ENCODE measurements around the gene CCL4L2. TPM values are rescaled to one million over a fixed set of nuclear protein-coding genes. Genes with fewer than 3 reads are reported as not detected.
"Not testable (repeated sequence)": the region's sequence is repeated elsewhere in the genome, so short reads cannot be mapped to it uniquely, and the experiment has no call there.

The CCL4L2 gene
- total RNA-seq, 1 donor from 2014 or later, result 48.9 TPM

DNA sequence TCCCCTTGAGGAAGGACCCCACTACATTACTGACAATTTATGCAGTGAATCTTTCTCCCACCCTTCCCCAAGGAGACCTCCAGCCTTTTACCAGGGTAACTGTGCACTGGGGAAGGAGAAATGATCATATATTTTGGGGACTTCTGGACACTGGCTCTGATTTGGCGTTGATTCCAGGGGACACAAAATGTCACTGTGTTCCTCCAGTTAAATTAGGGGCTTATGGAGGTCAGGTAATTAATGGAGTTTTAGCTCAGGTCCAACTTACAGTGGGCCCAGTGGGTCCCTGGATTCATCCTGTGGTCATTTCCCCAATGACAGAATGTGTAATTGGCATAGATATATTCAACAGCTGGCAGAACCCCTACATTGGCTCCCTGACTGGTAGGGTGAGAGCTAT lies 8.7 kb downstream of the CCL4L2 start:
- not testable (repeated sequence) for DNase-seq (ENCODE audit: low read depth); H3K36me3 ChIP-seq (ENCODE audit: insufficient read depth, low read length)

DNA sequence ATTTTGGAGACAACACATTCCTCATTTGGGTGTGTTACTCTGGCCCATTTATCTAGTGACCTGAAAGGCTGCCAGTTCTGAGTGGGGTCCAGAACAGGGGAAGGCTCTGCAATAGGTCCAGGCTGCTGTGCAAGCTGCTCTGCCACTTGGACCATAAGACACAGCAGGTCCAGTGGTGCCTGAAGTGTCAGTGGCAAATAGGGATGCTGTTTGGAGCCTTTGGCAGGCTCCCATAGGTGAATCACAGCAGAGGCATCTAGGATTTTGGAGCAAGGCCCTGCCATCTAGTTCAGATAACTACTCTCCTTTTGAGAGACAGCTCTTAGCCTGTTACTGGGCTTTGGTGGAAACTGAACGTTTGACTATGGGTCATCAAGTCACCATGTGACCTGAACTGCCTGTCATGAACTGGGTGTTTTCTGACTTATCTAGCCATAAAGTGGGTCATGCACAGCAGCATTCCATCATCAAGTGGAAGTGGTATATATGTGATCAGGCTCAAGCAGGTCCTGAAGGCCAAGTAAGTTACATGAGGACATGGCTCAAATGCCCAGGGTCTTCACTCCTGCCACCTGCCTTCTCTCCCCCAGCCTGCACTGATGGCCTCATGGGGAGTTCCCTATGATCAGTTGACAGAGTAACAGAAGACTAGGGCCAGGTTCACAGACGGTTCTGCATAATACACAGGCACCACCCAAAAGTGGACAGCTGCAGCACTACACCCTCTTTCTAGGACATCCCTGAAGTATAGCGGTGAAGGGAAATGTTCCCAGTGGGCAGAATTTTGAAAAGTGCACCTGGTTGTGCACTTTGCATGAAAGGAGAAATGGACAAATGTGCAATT lies 10.1 kb downstream of the CCL4L2 start:
- not testable (repeated sequence) for H3K4me1 ChIP-seq (ENCODE audit: insufficient read depth, low read length); H3K27ac Mint-ChIP-seq (ENCODE audit: unreplicated experiment); H3K27ac ChIP-seq (ENCODE audit: low read depth, low read length); H3K36me3 Mint-ChIP-seq (ENCODE audit: low read depth, unreplicated experiment); H3K9me3 ChIP-seq (ENCODE audit: insufficient read depth, low read depth, low read length); H3K4me1 Mint-ChIP-seq (ENCODE audit: low read depth, unreplicated experiment); H2AFZ ChIP-seq (ENCODE audit: low read depth, low read length); H4K20me1 ChIP-seq (ENCODE audit: insufficient read depth, low read length); FAIRE-seq; H3K9ac ChIP-seq (ENCODE audit: low read length); H3K4me2 ChIP-seq (ENCODE audit: low read length); H3K4me3 Mint-ChIP-seq (ENCODE audit: unreplicated experiment); H3K27me3 ChIP-seq (ENCODE audit: insufficient read depth, low read length); H3K36me3 ChIP-seq (ENCODE audit: insufficient read depth, low read length); H3K4me3 ChIP-seq (ENCODE audit: insufficient read depth, low read depth, low read length); DNase-seq (ENCODE audit: low read depth); H3K79me2 ChIP-seq (ENCODE audit: insufficient read depth, low read length)
- peaks cover 18% of the 10 kb centered on the region for H3K9me3 Mint-ChIP-seq (ENCODE audit: unreplicated experiment)
- peaks cover 12% of the 10 kb centered on the region for H3K27me3 Mint-ChIP-seq (ENCODE audit: low read depth, unreplicated experiment)

More for the DNA sequence above, 8.7 kb downstream of the CCL4L2 start:
- not testable (repeated sequence) for H2AFZ ChIP-seq (ENCODE audit: low read depth, low read length); H3K4me3 ChIP-seq (ENCODE audit: insufficient read depth, low read depth, low read length); H3K9ac ChIP-seq (ENCODE audit: low read length); H3K4me1 Mint-ChIP-seq (ENCODE audit: low read depth, unreplicated experiment); H3K79me2 ChIP-seq (ENCODE audit: insufficient read depth, low read length); H4K20me1 ChIP-seq (ENCODE audit: insufficient read depth, low read length); H3K4me3 Mint-ChIP-seq (ENCODE audit: unreplicated experiment); H3K27ac ChIP-seq (ENCODE audit: low read depth, low read length); FAIRE-seq; H3K36me3 Mint-ChIP-seq (ENCODE audit: low read depth, unreplicated experiment); H3K27ac Mint-ChIP-seq (ENCODE audit: unreplicated experiment); H3K4me1 ChIP-seq (ENCODE audit: insufficient read depth, low read length); H3K9me3 ChIP-seq (ENCODE audit: insufficient read depth, low read depth, low read length); H3K4me2 ChIP-seq (ENCODE audit: low read length); H3K27me3 ChIP-seq (ENCODE audit: insufficient read depth, low read length)
- H3K9me3 Mint-ChIP-seq (ENCODE audit: unreplicated experiment), result peaks cover 18% of the 10 kb centered on the region
- H3K27me3 Mint-ChIP-seq (ENCODE audit: low read depth, unreplicated experiment), result peaks cover 18% of the 10 kb centered on the region

GRCh38 chr17:36221581-36222100 lies 10.8 kb downstream of the CCL4L2 start:
- not testable (repeated sequence) for H3K36me3 ChIP-seq (ENCODE audit: insufficient read depth, low read length); DNase-seq (ENCODE audit: low read depth); H3K4me2 ChIP-seq (ENCODE audit: low read length); H2AFZ ChIP-seq (ENCODE audit: low read depth, low read length); H3K9me3 ChIP-seq (ENCODE audit: insufficient read depth, low read depth, low read length); H3K4me1 Mint-ChIP-seq (ENCODE audit: low read depth, unreplicated experiment); H3K4me1 ChIP-seq (ENCODE audit: insufficient read depth, low read length); H3K27ac Mint-ChIP-seq (ENCODE audit: unreplicated experiment); H3K4me3 Mint-ChIP-seq (ENCODE audit: unreplicated experiment); H3K4me3 ChIP-seq (ENCODE audit: insufficient read depth, low read depth, low read length); H4K20me1 ChIP-seq (ENCODE audit: insufficient read depth, low read length); H3K27ac ChIP-seq (ENCODE audit: low read depth, low read length); FAIRE-seq; H3K27me3 ChIP-seq (ENCODE audit: insufficient read depth, low read length); H3K9ac ChIP-seq (ENCODE audit: low read length); H3K36me3 Mint-ChIP-seq (ENCODE audit: low read depth, unreplicated experiment); H3K79me2 ChIP-seq (ENCODE audit: insufficient read depth, low read length)
- H3K9me3 Mint-ChIP-seq (ENCODE audit: unreplicated experiment), result peaks cover 18% of the 10 kb centered on the region
- peaks cover 12% of the 10 kb centered on the region for H3K27me3 Mint-ChIP-seq (ENCODE audit: low read depth, unreplicated experiment)

DNA sequence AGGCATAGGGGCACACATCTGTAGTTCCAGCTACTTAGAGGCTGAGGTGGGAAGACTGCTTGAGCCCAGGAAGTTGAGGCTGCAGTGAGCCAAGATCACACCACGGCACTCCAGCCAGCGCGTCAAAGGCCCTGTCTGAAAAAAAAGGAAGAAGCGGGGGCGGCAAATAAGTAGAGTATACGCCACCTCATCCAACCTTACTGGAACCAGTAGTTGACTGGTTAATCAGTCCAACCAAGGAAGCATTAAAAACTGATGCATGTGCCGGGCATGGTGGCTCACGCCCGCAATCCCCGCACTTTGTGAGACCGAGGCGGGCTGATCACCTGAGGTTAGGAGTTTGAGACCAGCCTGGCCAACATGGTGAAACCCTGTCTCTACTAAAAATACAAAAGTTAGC lies 12.1 kb downstream of the CCL4L2 start:
- not testable (repeated sequence) for H3K4me3 Mint-ChIP-seq (ENCODE audit: unreplicated experiment); FAIRE-seq; H3K36me3 ChIP-seq (ENCODE audit: insufficient read depth, low read length); H3K36me3 Mint-ChIP-seq (ENCODE audit: low read depth, unreplicated experiment); H3K4me2 ChIP-seq (ENCODE audit: low read length); H3K4me3 ChIP-seq (ENCODE audit: insufficient read depth, low read depth, low read length); H3K9me3 ChIP-seq (ENCODE audit: insufficient read depth, low read depth, low read length); H3K27ac Mint-ChIP-seq (ENCODE audit: unreplicated experiment); H3K4me1 Mint-ChIP-seq (ENCODE audit: low read depth, unreplicated experiment); H3K4me1 ChIP-seq (ENCODE audit: insufficient read depth, low read length); DNase-seq (ENCODE audit: low read depth); H3K27me3 ChIP-seq (ENCODE audit: insufficient read depth, low read length); H3K27ac ChIP-seq (ENCODE audit: low read depth, low read length); H3K79me2 ChIP-seq (ENCODE audit: insufficient read depth, low read length); H4K20me1 ChIP-seq (ENCODE audit: insufficient read depth, low read length); H2AFZ ChIP-seq (ENCODE audit: low read depth, low read length); H3K9ac ChIP-seq (ENCODE audit: low read length)
- H3K9me3 Mint-ChIP-seq (ENCODE audit: unreplicated experiment), result peaks cover 15% of the 10 kb centered on the region
- H3K27me3 Mint-ChIP-seq (ENCODE audit: low read depth, unreplicated experiment), result peaks cover 12% of the 10 kb centered on the region

DNA sequence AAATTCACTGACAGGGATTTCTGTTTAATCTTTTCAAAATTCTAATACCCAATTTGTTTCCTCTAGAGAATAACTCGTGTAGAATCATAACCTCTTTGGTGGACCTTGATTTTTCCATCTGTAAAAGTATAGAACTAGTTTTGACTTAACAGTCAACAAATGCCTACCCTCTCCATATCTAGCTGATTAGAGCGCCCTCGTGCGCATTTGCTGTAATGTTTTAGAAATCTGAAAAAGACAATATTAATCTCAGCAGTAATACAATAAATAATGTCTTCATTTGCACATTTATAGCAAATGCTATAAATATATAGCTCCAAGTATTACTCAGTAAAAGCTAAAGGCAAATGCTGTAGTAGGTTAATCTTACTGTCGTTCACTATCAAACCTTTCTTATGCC lies 18.8 kb downstream of the CCL4L2 start:
- H3K36me3 Mint-ChIP-seq (ENCODE audit: low read depth, unreplicated experiment); H3K4me1 Mint-ChIP-seq (ENCODE audit: low read depth, unreplicated experiment); H3K27me3 ChIP-seq (ENCODE audit: insufficient read depth, low read length); H3K9ac ChIP-seq (ENCODE audit: low read length); H2AFZ ChIP-seq (ENCODE audit: low read depth, low read length); H3K27ac ChIP-seq (ENCODE audit: low read depth, low read length); H3K27ac Mint-ChIP-seq (ENCODE audit: unreplicated experiment); H4K20me1 ChIP-seq (ENCODE audit: insufficient read depth, low read length); H3K79me2 ChIP-seq (ENCODE audit: insufficient read depth, low read length); H3K27me3 Mint-ChIP-seq (ENCODE audit: low read depth, unreplicated experiment); FAIRE-seq; H3K4me3 Mint-ChIP-seq (ENCODE audit: unreplicated experiment); DNase-seq (ENCODE audit: low read depth); H3K9me3 Mint-ChIP-seq (ENCODE audit: unreplicated experiment); H3K36me3 ChIP-seq (ENCODE audit: insufficient read depth, low read length); H3K4me2 ChIP-seq (ENCODE audit: low read length); H3K9me3 ChIP-seq (ENCODE audit: insufficient read depth, low read depth, low read length); H3K4me1 ChIP-seq (ENCODE audit: insufficient read depth, low read length); H3K4me3 ChIP-seq (ENCODE audit: insufficient read depth, low read depth, low read length): not testable (repeated sequence)

GRCh38 chr17:36242046-36242445 lies 31.2 kb downstream of the CCL4L2 start:
- not testable (repeated sequence) for H3K36me3 Mint-ChIP-seq (ENCODE audit: low read depth, unreplicated experiment); H3K9me3 Mint-ChIP-seq (ENCODE audit: unreplicated experiment); H3K79me2 ChIP-seq (ENCODE audit: insufficient read depth, low read length); H3K9ac ChIP-seq (ENCODE audit: low read length); FAIRE-seq; H3K27ac Mint-ChIP-seq (ENCODE audit: unreplicated experiment); H3K4me2 ChIP-seq (ENCODE audit: low read length); H2AFZ ChIP-seq (ENCODE audit: low read depth, low read length); H3K4me3 ChIP-seq (ENCODE audit: insufficient read depth, low read depth, low read length); H3K4me1 ChIP-seq (ENCODE audit: insufficient read depth, low read length); H3K4me3 Mint-ChIP-seq (ENCODE audit: unreplicated experiment); H3K27ac ChIP-seq (ENCODE audit: low read depth, low read length); H3K27me3 Mint-ChIP-seq (ENCODE audit: low read depth, unreplicated experiment); H3K27me3 ChIP-seq (ENCODE audit: insufficient read depth, low read length); H4K20me1 ChIP-seq (ENCODE audit: insufficient read depth, low read length); H3K9me3 ChIP-seq (ENCODE audit: insufficient read depth, low read depth, low read length); DNase-seq (ENCODE audit: low read depth); H3K4me1 Mint-ChIP-seq (ENCODE audit: low read depth, unreplicated experiment); H3K36me3 ChIP-seq (ENCODE audit: insufficient read depth, low read length)
